Uterus (tissue), 4 donors: Measurements from ENCODE around the gene JAKMIP2. TPM values are rescaled to one million over a fixed set of nuclear protein-coding genes. Genes with fewer than 3 reads are reported as not detected.

Source experiments
- DNase-seq, 2 donors: peaks; one replicate each; pipeline ENCODE4 v3.0.0-alpha.2; 2019 to 2020
- H3K27ac ChIP-seq, 2 donors: fragments of 200-600 bp; sonication (generic); 1 replicate in 1 of 2; 2 replicates in 1 of 2; pipeline ENCODE4 v1.5.1; 2016 to 2018
- H3K27me3 ChIP-seq, 2 donors: fragments of 200-600 bp; sonication (generic); one replicate each; pipeline ENCODE4 v1.5.1; 2018 to 2019; ENCODE audit warnings: control low read depth in 1 of 2
- H3K36me3 ChIP-seq, 2 donors: fragments of 200-600 bp; sonication (generic); one replicate each; pipeline ENCODE4 v1.5.1; 2019; ENCODE audit warnings: control low read depth in 1 of 2
- H3K4me1 ChIP-seq, 2 donors: fragments of 200-600 bp; sonication (generic); one replicate each; pipeline ENCODE4 v1.5.1; 2018 to 2019; ENCODE audit warnings: control low read depth in 1 of 2
- H3K4me3 ChIP-seq, 2 donors: fragments of 200-600 bp; sonication (generic); 1 replicate in 1 of 2; 2 replicates in 1 of 2; pipeline ENCODE4 v1.5.1; 2018 to 2019; ENCODE audit warnings: mild to moderate bottlenecking in 1 of 2
- H3K9me3 ChIP-seq, 2 donors: fragments of 200-600 bp; sonication (generic); one replicate each; pipeline ENCODE4 v1.5.1; 2019; ENCODE audit warnings: control low read depth in 1 of 2
- POLR2A ChIP-seq, 2 donors: fragments of 450-650 bp; IDR thresholded peaks; one replicate each; pipeline ENCODE4 v1.6.1; 2016; ENCODE audit warnings: antibody characterized with exemption in 2 of 2, mild to moderate bottlenecking in 1 of 2, moderate library complexity in 1 of 2
- intact Hi-C: fragments of 100-400 bp; cut with DNase I; formaldehyde crosslinking; loops from one replicate; pipeline ENCODE4 v1.15.1; 2023; ENCODE audit warnings: low total_unique reads
- total RNA-seq, 4 donors: library from RNA; depleted of rRNA in 3 of 4; stranded (reverse); fragments of >200 nt in 3 of 4; gene quantifications; one replicate each; pipeline versions ENCODE4 v1.1.0 to v1.2.4, GENCODE V29; 2014 to 2023
- TF ChIP-seq, protein P1 (sequence below), 4 experiments: fragments of 200-600 bp in 2 of 4; fragments of 450-650 bp in 2 of 4; sonication (generic) in 2 of 4; IDR thresholded peaks; one replicate each; pipeline ENCODE4 v1.5.1; 2016 to 2019; ENCODE audit warnings: antibody characterized with exemption in 4 of 4, mild to moderate bottlenecking in 2 of 4, moderate library complexity in 1 of 4
- donor health status: DM: yes; HTN: yes; CAD: no.

The JAKMIP2 gene
- total RNA-seq, 4 donors from 2014 or later, result 0.29 to 9.3 (median 5.0) TPM

DNA sequence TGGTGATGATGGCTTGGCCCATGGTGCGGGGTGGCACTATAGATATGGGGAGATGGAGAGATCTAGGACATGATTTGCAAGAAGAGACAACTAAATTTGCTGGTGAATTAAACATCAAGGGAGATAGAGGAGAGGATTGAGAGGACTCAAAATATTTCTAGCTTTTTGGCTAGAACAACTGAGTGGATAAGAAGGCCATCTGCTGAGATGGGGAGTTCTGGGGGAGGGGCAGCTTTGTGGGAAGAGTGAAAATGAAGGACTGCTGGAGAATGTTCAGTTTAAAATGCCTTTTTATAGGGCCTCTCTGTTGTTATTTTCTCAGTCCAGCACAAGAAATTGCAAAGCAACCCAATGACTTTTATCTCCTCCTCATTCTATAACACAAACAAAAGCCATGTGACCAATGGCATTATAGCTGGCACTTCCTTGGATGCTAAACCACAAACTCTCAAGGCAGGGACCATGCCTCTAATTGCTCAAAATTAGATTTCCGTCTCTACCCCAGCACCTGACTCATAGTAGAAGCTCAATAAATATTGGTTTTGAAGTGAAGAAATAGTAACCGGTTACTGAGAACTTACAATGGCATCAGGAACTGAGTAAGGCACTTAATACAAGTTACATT is 29.8 kb downstream of the JAKMIP2 start:
- intact Hi-C loops, result no loop called here
- peak overlapping the region in 1 of 2 donors; percentile 9 for H3K27ac ChIP-seq
- H3K4me1 ChIP-seq, result no peaks in the 10 kb centered on the region
- no peak for DNase-seq
- no peaks in the 10 kb centered on the region for H3K27me3 ChIP-seq
- TF ChIP-seq, protein P1, sequence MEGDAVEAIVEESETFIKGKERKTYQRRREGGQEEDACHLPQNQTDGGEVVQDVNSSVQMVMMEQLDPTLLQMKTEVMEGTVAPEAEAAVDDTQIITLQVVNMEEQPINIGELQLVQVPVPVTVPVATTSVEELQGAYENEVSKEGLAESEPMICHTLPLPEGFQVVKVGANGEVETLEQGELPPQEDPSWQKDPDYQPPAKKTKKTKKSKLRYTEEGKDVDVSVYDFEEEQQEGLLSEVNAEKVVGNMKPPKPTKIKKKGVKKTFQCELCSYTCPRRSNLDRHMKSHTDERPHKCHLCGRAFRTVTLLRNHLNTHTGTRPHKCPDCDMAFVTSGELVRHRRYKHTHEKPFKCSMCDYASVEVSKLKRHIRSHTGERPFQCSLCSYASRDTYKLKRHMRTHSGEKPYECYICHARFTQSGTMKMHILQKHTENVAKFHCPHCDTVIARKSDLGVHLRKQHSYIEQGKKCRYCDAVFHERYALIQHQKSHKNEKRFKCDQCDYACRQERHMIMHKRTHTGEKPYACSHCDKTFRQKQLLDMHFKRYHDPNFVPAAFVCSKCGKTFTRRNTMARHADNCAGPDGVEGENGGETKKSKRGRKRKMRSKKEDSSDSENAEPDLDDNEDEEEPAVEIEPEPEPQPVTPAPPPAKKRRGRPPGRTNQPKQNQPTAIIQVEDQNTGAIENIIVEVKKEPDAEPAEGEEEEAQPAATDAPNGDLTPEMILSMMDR (IDR thresholded peaks at IDR 0.05), result no peak
- TF ChIP-seq POLR2A (IDR thresholded peaks at IDR 0.05), result no peak
- H3K9me3 ChIP-seq, result no peaks in the 10 kb centered on the region
- H3K4me3 ChIP-seq, result no peak overlapping the region
- no peaks in the 10 kb centered on the region for H3K36me3 ChIP-seq

DNA sequence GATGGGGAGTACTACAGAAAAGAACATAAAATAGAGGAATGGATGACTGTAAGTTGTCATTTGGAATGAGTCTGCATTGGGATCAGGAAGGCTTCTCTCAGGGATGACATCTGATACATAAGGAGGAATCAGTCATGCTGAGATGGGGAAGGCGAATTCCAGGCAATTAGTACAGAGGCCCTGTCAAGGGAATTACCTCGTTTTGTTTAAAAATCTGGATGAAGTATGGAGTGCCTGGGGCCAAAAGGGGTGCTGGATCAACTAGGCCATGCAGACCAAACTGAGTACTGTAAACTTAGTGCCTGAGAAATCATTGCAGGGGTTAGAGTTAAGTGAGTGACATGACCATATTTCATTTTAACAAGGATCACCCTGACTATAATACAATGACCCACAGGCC is 30.5 kb downstream of the JAKMIP2 start:
- Histone ChIP-seq H3K27me3 (no peaks in the 10 kb centered on the region), H3K27ac (no peak overlapping the region), H3K4me1 (no peaks in the 10 kb centered on the region), H3K4me3 (no peak overlapping the region), H3K9me3 (no peaks in the 10 kb centered on the region), H3K36me3 (no peaks in the 10 kb centered on the region)
- intact Hi-C loops, result no loop called here
- TF ChIP-seq POLR2A (IDR thresholded peaks at IDR 0.05), result no peak
- TF ChIP-seq, protein P1 (IDR thresholded peaks at IDR 0.05), result no peak
- no peak for DNase-seq

DNA sequence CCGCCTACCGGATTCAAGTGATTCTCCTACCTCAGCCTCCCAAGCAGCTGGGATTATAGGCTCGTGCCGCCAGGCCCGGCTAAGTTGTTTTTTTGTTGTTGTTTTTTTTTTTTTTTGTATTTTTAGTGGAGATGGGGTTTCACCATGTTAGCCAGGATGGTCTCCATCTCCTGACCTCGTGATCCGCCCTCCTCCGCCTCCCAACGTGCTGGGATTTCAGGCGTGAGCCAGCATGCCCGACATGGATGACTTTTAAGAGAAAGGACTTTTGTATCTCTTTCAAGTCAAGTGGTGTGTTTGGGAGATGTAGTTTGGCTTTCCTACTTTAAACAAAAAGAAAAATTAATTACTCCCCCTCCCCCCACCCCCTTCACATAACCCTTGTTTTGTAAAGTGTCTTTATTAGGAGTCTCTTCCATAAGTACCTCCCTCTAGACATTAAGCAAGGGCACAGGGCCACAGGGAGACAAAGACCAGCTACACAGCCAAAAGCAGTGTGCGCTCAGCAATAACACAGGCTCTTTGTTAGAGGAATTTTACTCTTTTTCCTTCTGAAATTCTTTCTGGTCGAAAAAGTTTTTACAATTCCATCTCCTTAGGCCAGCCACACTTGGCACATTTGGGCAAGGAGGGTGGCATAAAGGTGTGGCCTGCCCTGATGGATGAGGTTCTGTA is 31.2 kb downstream of the JAKMIP2 start:
- no peak overlapping the region for H3K4me3 ChIP-seq
- no peaks in the 10 kb centered on the region for H3K4me1 ChIP-seq
- TF ChIP-seq POLR2A (IDR thresholded peaks at IDR 0.05), result no peak
- TF ChIP-seq, protein P1 (IDR thresholded peaks at IDR 0.05), result no peak
- no peaks in the 10 kb centered on the region for H3K27me3 ChIP-seq
- no peaks in the 10 kb centered on the region for H3K9me3 ChIP-seq
- H3K27ac ChIP-seq, result no peak overlapping the region
- intact Hi-C loops, result no loop called here
- H3K36me3 ChIP-seq, result no peaks in the 10 kb centered on the region
- DNase-seq, result no peak

DNA sequence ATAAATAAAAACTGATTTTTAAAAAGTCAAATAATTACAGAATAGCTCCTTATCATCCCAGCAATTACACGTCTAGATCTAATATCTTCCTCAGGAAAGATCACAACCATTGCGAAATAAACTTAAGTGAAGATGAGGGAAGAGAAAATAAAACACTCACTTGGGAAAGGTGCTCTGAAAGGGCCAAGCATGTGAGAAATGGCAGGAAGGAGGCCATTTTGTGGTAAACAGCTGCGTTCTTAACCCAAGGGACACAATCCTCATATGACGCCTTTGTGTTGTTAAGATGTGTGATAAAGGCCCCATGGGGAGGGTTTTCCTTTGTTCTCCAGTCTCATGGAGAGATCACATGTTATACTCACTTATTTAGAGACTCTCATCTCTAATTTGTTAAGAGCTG is 32.5 kb downstream of the JAKMIP2 start:
- TF ChIP-seq POLR2A (IDR thresholded peaks at IDR 0.05), result no peak
- TF ChIP-seq, protein P1 (IDR thresholded peaks at IDR 0.05), result no peak
- Histone ChIP-seq H3K4me1 (no peaks in the 10 kb centered on the region), H3K27ac (no peak overlapping the region), H3K4me3 (no peak overlapping the region), H3K27me3 (no peaks in the 10 kb centered on the region), H3K36me3 (no peaks in the 10 kb centered on the region), H3K9me3 (no peaks in the 10 kb centered on the region)
- intact Hi-C loops, result no loop called here
- no peak for DNase-seq

DNA sequence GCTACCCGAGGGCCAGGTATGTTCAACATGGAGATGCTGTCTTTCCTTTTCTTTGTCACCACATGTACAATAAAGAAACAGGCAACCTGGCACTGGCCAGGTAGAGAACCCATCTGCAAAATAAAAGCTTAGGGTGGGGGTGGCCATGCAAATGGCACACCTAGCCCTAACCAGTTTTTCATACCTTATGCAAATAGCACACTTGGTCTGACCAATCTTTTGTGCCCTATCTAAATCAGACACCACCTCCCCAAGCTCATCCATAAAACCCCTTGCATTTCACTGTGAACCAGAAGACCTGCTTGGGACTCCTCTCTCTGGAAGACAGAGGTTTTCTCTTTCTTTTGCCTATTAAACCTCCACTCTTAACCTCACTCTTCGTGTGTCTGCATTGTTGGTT is 33.9 kb downstream of the JAKMIP2 start:
- DNase-seq, result no peak
- intact Hi-C loops, result no loop called here
- no peak overlapping the region for H3K27ac ChIP-seq
- no peak for TF ChIP-seq POLR2A (IDR thresholded peaks at IDR 0.05)
- TF ChIP-seq, protein P1 (IDR thresholded peaks at IDR 0.05), result no peak
- no peak overlapping the region for H3K4me3 ChIP-seq
- H3K36me3 ChIP-seq, result no peaks in the 10 kb centered on the region
- H3K9me3 ChIP-seq, result no peaks in the 10 kb centered on the region
- H3K27me3 ChIP-seq, result no peaks in the 10 kb centered on the region
- H3K4me1 ChIP-seq, result no peaks in the 10 kb centered on the region
